ENCODE data around the gene POM121. TPM values are rescaled to one million over a fixed set of nuclear protein-coding genes. Genes with fewer than 3 reads are reported as not detected.
"Not testable (repeated sequence)": the region's sequence is repeated elsewhere in the genome, so short reads cannot be mapped to it uniquely, and the experiment has no call there.

POM121 gene
- total and polyA plus RNA-seq, 2 experiments from 2014 or later = 24.5 to 39.8 TPM

DNA sequence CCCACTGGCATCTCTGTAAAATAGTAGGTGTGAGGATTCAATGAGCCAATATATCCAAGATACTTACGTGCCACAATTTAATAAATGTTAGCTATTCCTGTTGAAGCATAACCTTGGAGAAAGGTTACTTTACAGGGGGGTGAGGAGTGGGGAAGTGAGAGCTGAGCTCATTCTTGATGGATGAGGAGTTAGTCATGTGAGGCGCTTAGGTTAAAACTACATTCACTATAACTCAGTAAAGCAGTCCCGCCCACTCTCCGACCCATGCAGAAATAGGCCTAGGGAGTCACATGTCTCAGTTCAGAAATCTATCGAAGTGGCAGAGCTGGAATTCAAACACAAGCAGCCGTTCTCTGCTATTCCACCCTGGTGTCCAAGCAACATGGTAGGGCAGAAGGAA, 25.5 kb downstream of the POM121 start:
- H3F3A ChIP-seq (replicated peaks; ENCODE audit: low read depth); H3K4me1 Mint-ChIP-seq; H4K20me1 ChIP-seq (replicated peaks; ENCODE audit: insufficient read depth); H3K4me3 Mint-ChIP-seq; H3K4me1 ChIP-seq (ENCODE audit: insufficient read depth); H3K36me3 ChIP-seq (ENCODE audit: insufficient read depth); H3K27me3 Mint-ChIP-seq (ENCODE audit: insufficient read depth, low read depth, poor library complexity); ATAC-seq; H3K27me3 ChIP-seq (ENCODE audit: insufficient read depth); H3K79me2 ChIP-seq (replicated peaks; ENCODE audit: insufficient read depth); H3K9me2 ChIP-seq (ENCODE audit: insufficient read depth); DNase-seq (ENCODE audit: low spot score); H3K27ac ChIP-seq (ENCODE audit: low read depth); H3K4me3 ChIP-seq; H3K27ac Mint-ChIP-seq; H3K9me3 Mint-ChIP-seq; H3K4me2 ChIP-seq; H2AFZ ChIP-seq: not testable (repeated sequence)
- H3K36me3 Mint-ChIP-seq (ENCODE audit: low read depth) = peaks cover 20% of the 10 kb centered on the region; the same call in 2 of the 3 replicates

DNA sequence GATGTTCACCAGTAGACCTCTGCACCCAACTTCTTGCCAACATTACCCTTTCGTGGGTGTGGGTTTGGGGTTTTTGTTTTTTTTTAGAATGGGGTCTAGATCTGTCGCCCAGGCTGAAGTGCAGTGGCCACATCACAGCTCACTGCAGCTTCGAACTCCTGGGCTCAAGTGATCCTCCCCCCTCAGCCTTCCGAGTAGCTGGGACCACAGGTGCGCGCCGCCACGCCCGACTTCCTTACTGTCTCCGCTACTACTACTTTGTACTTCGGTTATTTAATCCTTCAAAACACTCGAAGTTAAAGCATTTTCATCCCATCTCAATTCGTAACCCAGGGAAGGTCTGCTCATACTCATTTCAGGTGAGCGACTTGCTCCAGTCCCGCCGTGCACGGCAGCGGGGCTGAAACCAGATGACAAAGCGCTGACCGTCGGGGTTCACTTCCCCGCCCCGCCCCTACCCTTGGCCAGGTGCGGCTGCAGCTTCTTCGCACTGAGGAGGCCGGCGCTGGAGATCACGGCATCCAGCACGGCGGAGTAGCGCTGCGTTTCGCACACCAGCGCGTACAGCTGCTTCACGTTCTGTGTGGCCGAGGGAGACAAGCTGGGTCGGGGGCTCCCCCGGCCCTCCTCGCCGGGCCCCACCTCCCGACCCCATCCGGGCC, 29.1 kb downstream of the POM121 start:
- peak; percentile 74 for ATAC-seq
- peak overlapping the region; percentile 63; the same call in 2 of the 3 replicates for H3K4me3 Mint-ChIP-seq
- H3K4me1 ChIP-seq (ENCODE audit: insufficient read depth); H2AFZ ChIP-seq; H3K36me3 Mint-ChIP-seq (ENCODE audit: low read depth); H3K27ac ChIP-seq (ENCODE audit: low read depth); H3K79me2 ChIP-seq (replicated peaks; ENCODE audit: insufficient read depth); H4K20me1 ChIP-seq (replicated peaks; ENCODE audit: insufficient read depth); H3K27me3 ChIP-seq (ENCODE audit: insufficient read depth); H3K9me2 ChIP-seq (ENCODE audit: insufficient read depth); H3K36me3 ChIP-seq (ENCODE audit: insufficient read depth); H3K27me3 Mint-ChIP-seq (ENCODE audit: insufficient read depth, low read depth, poor library complexity); DNase-seq (ENCODE audit: low spot score); H3K27ac Mint-ChIP-seq; H3F3A ChIP-seq (replicated peaks; ENCODE audit: low read depth); H3K9me3 Mint-ChIP-seq; H3K4me1 Mint-ChIP-seq: not testable (repeated sequence)
- Histone ChIP-seq H3K4me3 (peak overlapping the region; percentile 57), H3K4me2 (peak overlapping the region; percentile 76)

DNA sequence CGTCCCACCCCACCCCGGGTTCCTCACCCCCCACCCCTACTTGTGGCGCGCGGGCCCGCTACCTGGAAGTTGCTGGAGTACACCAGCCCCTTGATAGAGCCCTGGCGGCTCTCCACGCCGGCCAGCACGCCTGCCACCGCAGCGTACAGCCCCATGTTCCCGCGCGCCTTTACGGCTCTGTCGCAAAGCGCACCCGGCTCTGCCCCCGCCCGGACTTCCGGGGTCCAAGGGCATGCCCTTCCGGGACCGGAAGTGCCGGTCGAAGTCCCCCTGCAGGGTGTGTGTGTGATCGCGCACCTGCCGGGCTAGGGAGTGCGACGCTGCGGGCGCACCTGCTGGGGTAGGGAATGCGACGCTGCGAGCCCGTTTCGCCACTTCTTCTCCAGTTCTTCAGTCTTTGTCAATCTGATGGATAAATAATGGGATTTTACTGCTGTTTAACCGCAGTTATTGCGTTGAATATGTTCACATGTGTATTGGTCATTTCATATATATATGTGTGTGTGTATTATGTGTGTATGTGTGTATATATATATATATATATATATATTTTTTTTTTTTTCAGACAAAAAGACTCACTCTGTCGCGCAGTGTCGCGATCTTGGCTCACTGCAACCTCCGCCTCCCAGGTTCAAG, 29.8 kb downstream of the POM121 start:
- H4K20me1 ChIP-seq (replicated peaks; ENCODE audit: insufficient read depth); H3K27me3 Mint-ChIP-seq (ENCODE audit: insufficient read depth, low read depth, poor library complexity); H3K36me3 ChIP-seq (ENCODE audit: insufficient read depth); H3F3A ChIP-seq (replicated peaks; ENCODE audit: low read depth); H3K4me2 ChIP-seq; H3K9me3 Mint-ChIP-seq; H3K79me2 ChIP-seq (replicated peaks; ENCODE audit: insufficient read depth); H2AFZ ChIP-seq; H3K36me3 Mint-ChIP-seq (ENCODE audit: low read depth); H3K4me1 Mint-ChIP-seq; H3K27me3 ChIP-seq (ENCODE audit: insufficient read depth); H3K27ac Mint-ChIP-seq; H3K4me1 ChIP-seq (ENCODE audit: insufficient read depth); H3K9me2 ChIP-seq (ENCODE audit: insufficient read depth); DNase-seq (ENCODE audit: low spot score); H3K27ac ChIP-seq (ENCODE audit: low read depth): not testable (repeated sequence)
- peak overlapping the region; percentile 67 for H3K4me3 Mint-ChIP-seq
- peak; percentile 93 for ATAC-seq
- H3K4me3 ChIP-seq = peak overlapping the region; percentile 32; the same call in 1 of the 2 replicates

DNA sequence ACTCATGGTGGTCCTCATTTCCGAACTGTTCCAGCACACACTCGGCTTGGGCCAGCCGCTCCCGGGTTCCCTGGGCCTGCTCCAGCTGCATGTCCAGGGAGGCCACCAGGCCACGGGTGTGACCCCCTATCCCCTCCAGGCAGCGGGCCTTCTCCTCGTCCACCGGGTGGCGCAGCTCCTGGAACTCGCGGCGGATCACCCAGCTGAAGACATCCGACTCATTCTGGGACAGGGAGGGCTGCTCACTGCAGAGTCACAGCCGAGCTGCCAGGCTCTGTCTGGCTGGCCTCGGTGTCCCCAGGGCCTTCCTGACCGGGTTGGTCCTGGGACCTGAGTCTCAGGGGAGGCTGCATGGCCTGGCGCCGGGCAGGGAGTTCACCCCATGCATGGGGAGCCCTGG, 35.1 kb downstream of the POM121 start:
- not testable (repeated sequence) for H3K27ac ChIP-seq (ENCODE audit: low read depth); H3K9me2 ChIP-seq (ENCODE audit: insufficient read depth); H3K27ac Mint-ChIP-seq; DNase-seq (ENCODE audit: low spot score); H3F3A ChIP-seq (replicated peaks; ENCODE audit: low read depth); H3K4me2 ChIP-seq; H4K20me1 ChIP-seq (replicated peaks; ENCODE audit: insufficient read depth); H3K36me3 ChIP-seq (ENCODE audit: insufficient read depth); H3K4me3 ChIP-seq; H3K27me3 ChIP-seq (ENCODE audit: insufficient read depth); H3K9me3 Mint-ChIP-seq; H3K4me1 Mint-ChIP-seq; H3K4me1 ChIP-seq (ENCODE audit: insufficient read depth); H2AFZ ChIP-seq; H3K4me3 Mint-ChIP-seq; H3K36me3 Mint-ChIP-seq (ENCODE audit: low read depth); H3K79me2 ChIP-seq (replicated peaks; ENCODE audit: insufficient read depth); H3K27me3 Mint-ChIP-seq (ENCODE audit: insufficient read depth, low read depth, poor library complexity)
- peak; percentile 94 for ATAC-seq

DNA sequence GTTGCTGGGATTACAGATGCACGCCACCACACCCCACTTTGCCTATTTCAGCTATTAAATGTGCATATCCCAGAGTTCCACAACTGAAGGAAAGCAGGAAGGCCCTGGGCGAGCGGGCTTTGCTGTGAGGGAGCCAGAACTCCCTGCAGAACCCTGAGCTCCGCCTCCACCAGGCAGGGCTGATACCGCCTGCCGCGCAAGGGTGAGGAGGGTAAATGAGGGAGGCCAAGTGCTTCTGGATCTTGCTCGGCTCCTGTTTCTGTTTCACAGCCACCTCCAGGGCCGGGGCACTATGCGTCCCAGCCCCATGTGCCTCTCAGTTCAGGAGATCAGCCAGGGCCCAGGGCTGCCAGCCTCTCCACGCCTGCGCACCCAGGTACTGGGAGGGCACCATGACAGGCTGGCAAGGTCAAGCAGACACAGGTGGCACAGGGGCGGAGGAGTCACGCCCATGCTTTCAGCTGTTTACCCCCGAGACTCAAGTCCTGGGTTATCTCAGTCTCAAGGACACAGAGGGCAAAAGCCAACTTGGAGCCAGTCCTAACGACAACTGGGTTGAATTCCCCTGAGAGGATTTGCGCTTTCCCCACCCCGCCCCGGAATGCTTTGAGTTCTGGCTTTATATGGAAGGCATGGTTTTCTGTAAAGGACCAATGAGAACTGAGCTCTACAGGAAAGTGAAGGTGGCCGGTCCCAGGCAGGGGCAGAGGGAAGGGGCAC, 35.9 kb downstream of the POM121 start:
- DNase-seq (ENCODE audit: low spot score); H3K4me1 ChIP-seq (ENCODE audit: insufficient read depth); H3K9me3 Mint-ChIP-seq: not testable (repeated sequence)

DNA sequence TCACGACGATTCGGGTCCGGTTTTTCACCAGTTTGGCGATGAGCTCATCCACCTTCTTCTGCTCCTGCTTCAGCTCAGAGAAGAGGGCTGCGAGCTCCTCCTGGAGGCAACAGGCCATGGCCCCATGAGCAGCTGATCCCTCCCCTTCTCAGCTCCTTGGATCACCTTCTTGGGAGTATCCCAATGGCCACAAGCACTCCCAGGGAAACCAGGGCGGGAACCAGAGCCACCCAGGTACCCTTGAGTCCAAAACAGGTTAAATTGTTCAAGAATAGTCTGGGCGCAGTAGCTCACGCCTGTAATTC, 36.4 kb downstream of the POM121 start:
- not testable (repeated sequence) for H3K79me2 ChIP-seq (replicated peaks; ENCODE audit: insufficient read depth); H3K27ac ChIP-seq (ENCODE audit: low read depth); H3K9me3 Mint-ChIP-seq; H3K4me3 Mint-ChIP-seq; H3K4me1 Mint-ChIP-seq; H3K36me3 Mint-ChIP-seq (ENCODE audit: low read depth); H2AFZ ChIP-seq; H3K27me3 Mint-ChIP-seq (ENCODE audit: insufficient read depth, low read depth, poor library complexity); H4K20me1 ChIP-seq (replicated peaks; ENCODE audit: insufficient read depth); H3K27me3 ChIP-seq (ENCODE audit: insufficient read depth); DNase-seq (ENCODE audit: low spot score); H3K9me2 ChIP-seq (ENCODE audit: insufficient read depth); H3K27ac Mint-ChIP-seq; H3F3A ChIP-seq (replicated peaks; ENCODE audit: low read depth); H3K4me3 ChIP-seq; H3K4me1 ChIP-seq (ENCODE audit: insufficient read depth); H3K36me3 ChIP-seq (ENCODE audit: insufficient read depth); H3K4me2 ChIP-seq
- ATAC-seq = peak; percentile 3; the same call in 1 of the 3 replicates

More for the DNA sequence above, 35.9 kb downstream of the POM121 start:
- H3K4me3 Mint-ChIP-seq; H3K27me3 Mint-ChIP-seq (ENCODE audit: insufficient read depth, low read depth, poor library complexity); H3K79me2 ChIP-seq (replicated peaks; ENCODE audit: insufficient read depth); H3K4me3 ChIP-seq; H3K9me2 ChIP-seq (ENCODE audit: insufficient read depth); H3K4me1 Mint-ChIP-seq; H3K36me3 ChIP-seq (ENCODE audit: insufficient read depth); H3F3A ChIP-seq (replicated peaks; ENCODE audit: low read depth); H2AFZ ChIP-seq; H3K4me2 ChIP-seq; H3K27ac ChIP-seq (ENCODE audit: low read depth); H3K36me3 Mint-ChIP-seq (ENCODE audit: low read depth); H3K27ac Mint-ChIP-seq; H4K20me1 ChIP-seq (replicated peaks; ENCODE audit: insufficient read depth); H3K27me3 ChIP-seq (ENCODE audit: insufficient read depth): not testable (repeated sequence)
- peak; percentile 9; the same call in 2 of the 3 replicates for ATAC-seq
